K562 (cell line): ENCODE results near the gene COASY. TPM values are rescaled to one million over a fixed set of nuclear protein-coding genes. Genes with fewer than 3 reads are reported as not detected.
A peak's percentile ranks its signal among the peaks of the same experiment; 100 is the strongest.

Source experiments
- CBX8 ChIP-seq: fragments of 200-600 bp; sonication (generic); IDR thresholded peaks from 2 replicates; pipeline ENCODE4 v1.6.1; 2012; ENCODE audit warnings: borderline replicate concordance, mixed run types, low read depth, mild to moderate bottlenecking, moderate library complexity, mixed read lengths, low read length, control low read depth, inconsistent platforms; ENCODE audit not compliant: poor library complexity, severe bottlenecking; ENCODE audit errors: extremely low read depth
- ESRRA ChIP-seq: fragments of 450-650 bp; IDR thresholded peaks from 2 replicates; pipeline ENCODE4 v1.6.1; 2014; ENCODE audit warnings: low read depth, mild to moderate bottlenecking, moderate library complexity, borderline replicate concordance
- HDAC8 ChIP-seq: fragments of 450-650 bp; IDR thresholded peaks from 2 replicates; pipeline ENCODE4 v1.6.1; 2016; ENCODE audit warnings: mild to moderate bottlenecking, missing genetic modification characterization, moderate library complexity, missing compliant biosample characterization
- JUN ChIP-seq, 2 experiments: sonication (generic) in 1 of 2; formaldehyde crosslinking in 1 of 2; IDR thresholded peaks; 2 replicates each; pipeline versions ENCODE4 v1.6.1 to v1.8.0; 2012 to 2022; ENCODE audit warnings: borderline replicate concordance in 2 of 2, mild to moderate bottlenecking in 2 of 2, improper control_type of control experiment in 1 of 2, low read depth in 1 of 2, low read length in 1 of 2, missing genetic modification reagents in 1 of 2
- PCBP1 ChIP-seq: fragments of 200-400 bp; formaldehyde crosslinking; IDR thresholded peaks from 2 replicates; pipeline ENCODE4 v1.6.1; 2018; ENCODE audit warnings: mild to moderate bottlenecking, low read depth, low read length; ENCODE audit not compliant: poor library complexity, severe bottlenecking
- POLR2A ChIP-seq: fragments of 450-650 bp; conservative IDR thresholded peaks from 2 replicates; pipeline ENCODE4 v1.6.1; 2016
- SETDB1 ChIP-seq: IDR thresholded peaks from one replicate; pipeline ENCODE4 v1.6.1; 2012; ENCODE audit warnings: low read length, control low read depth, inconsistent platforms
- SLC30A9 ChIP-seq: fragments of 250-450 bp; sonication (Bioruptor Pico); IDR thresholded peaks from 2 replicates; pipeline ENCODE4 v1.8.0; 2022; ENCODE audit warnings: mild to moderate bottlenecking, moderate library complexity
- TCFL5 ChIP-seq: fragments of 250-450 bp; sonication (Bioruptor Pico); conservative IDR thresholded peaks from 2 replicates; pipeline ENCODE4 v1.6.1; 2021; ENCODE audit warnings: mild to moderate bottlenecking, moderate library complexity, matching md5 sums
- ZNF121 ChIP-seq: sonication (generic); formaldehyde crosslinking; conservative IDR thresholded peaks from 2 replicates; pipeline ENCODE4 v1.8.0; 2022; ENCODE audit warnings: missing genetic modification reagents
- polyA plus RNA-seq, 8 experiments: library from polyadenylated mRNA; depleted of rRNA in 4 of 8; stranded (reverse) in 5 of 8; unstranded in 3 of 8; fragments of >200 nt; fragmentation: Nextera tagmentation in 2 of 8; fragmentation: Illumina TruSeq in 1 of 8; extraction: Ambion mirVana in 2 of 8; extraction: Trizol in 1 of 8; gene quantifications; 2 replicates each; pipeline versions ENCODE4 v1.2.1 to v1.2.3, GENCODE V29; 2011 to 2014; ENCODE audit warnings: inconsistent platforms in 1 of 8, missing spikeins in 1 of 8
- total RNA-seq, 7 experiments: library from RNA; depleted of rRNA in 6 of 7; stranded (reverse); fragments of >200 nt in 6 of 7; fragmentation: Illumina TruSeq in 2 of 7; extraction: Trizol in 2 of 7; gene quantifications; 2 replicates each; pipeline versions ENCODE4 v1.2.1 to v1.2.3, GENCODE V29; 2011 to 2021; ENCODE audit warnings: low replicate concordance in 1 of 7
- TF ChIP-seq, protein P1 (sequence below): sonication (generic); formaldehyde crosslinking; IDR thresholded peaks from 2 replicates; pipeline ENCODE4 v1.8.1; 2023; ENCODE audit warnings: missing genetic modification reagents, mild to moderate bottlenecking, borderline replicate concordance
- TF ChIP-seq, protein P2 (sequence below), 2 experiments: fragments of 250-450 bp in 1 of 2; fragments of 450-650 bp in 1 of 2; sonication (Bioruptor Pico) in 1 of 2; IDR thresholded peaks; 2 replicates each; pipeline versions ENCODE4 v1.6.1 to v1.8.0; 2016 to 2021; ENCODE audit warnings: mild to moderate bottlenecking in 2 of 2, moderate library complexity in 2 of 2, missing compliant biosample characterization in 1 of 2, missing genetic modification characterization in 1 of 2
- TF ChIP-seq, protein P3 (sequence below): IDR thresholded peaks from 2 replicates; pipeline ENCODE4 v1.6.1; 2014; ENCODE audit warnings: antibody characterized with exemption
- TF ChIP-seq, protein P4 (sequence below): fragments of 250-450 bp; sonication (Bioruptor Pico); IDR thresholded peaks from 2 replicates; pipeline ENCODE4 v1.4.0; 2020; ENCODE audit warnings: mild to moderate bottlenecking
- TF ChIP-seq, protein P5 (sequence below): sonication (generic); IDR thresholded peaks from 2 replicates; pipeline ENCODE4 v1.6.1; 2016

The COASY gene
- total and polyA plus RNA-seq, 9 of the 15 experiments (the other 6 are each of a cell fraction or from before 2014, with no cell fraction given), result 25.4 to 175 (median 62.3) TPM

DNA sequence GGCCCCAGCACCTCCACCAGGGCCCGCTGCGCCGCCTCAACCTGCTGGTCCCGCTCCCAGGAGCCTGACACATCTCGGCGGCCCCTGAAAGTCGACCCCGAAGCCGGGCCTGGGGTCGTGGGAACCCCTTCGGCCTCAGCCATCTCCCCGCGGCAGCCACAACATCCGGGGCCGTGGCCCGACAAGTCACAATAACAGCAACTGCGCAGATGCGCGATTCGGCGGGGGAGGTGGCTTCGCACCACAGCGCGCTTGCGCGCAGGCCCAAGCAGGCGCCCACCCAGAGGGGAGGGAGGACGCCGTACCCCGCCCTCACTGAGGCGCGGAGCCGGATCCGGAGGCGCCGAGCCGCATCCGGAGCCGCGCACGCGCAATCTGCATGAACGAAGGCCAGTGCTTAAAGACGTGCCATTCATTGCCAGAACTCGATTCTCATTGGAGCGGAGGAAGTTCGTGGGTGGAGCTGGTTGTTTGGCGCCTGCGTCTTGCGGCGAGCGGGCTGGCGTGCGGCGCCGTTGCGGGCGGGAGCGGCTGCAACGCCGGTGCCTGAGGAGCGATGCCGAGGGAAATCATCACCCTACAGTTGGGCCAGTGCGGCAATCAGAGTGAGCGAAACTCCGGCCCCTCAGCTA, 47.4 kb downstream of the COASY start, which contains the start of the genes RETREG3 and TUBG1 (continued):
- TF ChIP-seq ZNF121, result no peak
- TF ChIP-seq, protein P1, sequence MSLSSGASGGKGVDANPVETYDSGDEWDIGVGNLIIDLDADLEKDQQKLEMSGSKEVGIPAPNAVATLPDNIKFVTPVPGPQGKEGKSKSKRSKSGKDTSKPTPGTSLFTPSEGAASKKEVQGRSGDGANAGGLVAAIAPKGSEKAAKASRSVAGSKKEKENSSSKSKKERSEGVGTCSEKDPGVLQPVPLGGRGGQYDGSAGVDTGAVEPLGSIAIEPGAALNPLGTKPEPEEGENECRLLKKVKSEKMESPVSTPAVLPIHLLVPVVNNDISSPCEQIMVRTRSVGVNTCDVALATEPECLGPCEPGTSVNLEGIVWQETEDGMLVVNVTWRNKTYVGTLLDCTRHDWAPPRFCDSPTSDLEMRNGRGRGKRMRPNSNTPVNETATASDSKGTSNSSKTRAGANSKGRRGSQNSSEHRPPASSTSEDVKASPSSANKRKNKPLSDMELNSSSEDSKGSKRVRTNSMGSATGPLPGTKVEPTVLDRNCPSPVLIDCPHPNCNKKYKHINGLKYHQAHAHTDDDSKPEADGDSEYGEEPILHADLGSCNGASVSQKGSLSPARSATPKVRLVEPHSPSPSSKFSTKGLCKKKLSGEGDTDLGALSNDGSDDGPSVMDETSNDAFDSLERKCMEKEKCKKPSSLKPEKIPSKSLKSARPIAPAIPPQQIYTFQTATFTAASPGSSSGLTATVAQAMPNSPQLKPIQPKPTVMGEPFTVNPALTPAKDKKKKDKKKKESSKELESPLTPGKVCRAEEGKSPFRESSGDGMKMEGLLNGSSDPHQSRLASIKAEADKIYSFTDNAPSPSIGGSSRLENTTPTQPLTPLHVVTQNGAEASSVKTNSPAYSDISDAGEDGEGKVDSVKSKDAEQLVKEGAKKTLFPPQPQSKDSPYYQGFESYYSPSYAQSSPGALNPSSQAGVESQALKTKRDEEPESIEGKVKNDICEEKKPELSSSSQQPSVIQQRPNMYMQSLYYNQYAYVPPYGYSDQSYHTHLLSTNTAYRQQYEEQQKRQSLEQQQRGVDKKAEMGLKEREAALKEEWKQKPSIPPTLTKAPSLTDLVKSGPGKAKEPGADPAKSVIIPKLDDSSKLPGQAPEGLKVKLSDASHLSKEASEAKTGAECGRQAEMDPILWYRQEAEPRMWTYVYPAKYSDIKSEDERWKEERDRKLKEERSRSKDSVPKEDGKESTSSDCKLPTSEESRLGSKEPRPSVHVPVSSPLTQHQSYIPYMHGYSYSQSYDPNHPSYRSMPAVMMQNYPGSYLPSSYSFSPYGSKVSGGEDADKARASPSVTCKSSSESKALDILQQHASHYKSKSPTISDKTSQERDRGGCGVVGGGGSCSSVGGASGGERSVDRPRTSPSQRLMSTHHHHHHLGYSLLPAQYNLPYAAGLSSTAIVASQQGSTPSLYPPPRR (CRISPR knock-in tag), result no peak
- TF ChIP-seq, protein P2, sequence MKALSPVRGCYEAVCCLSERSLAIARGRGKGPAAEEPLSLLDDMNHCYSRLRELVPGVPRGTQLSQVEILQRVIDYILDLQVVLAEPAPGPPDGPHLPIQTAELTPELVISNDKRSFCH (CRISPR knock-in tag; IDR thresholded peaks at IDR 0.05), result no peak
- TF ChIP-seq, protein P2 (tag; IDR thresholded peaks at IDR 0.05), result no peak
- TF ChIP-seq, protein P3, sequence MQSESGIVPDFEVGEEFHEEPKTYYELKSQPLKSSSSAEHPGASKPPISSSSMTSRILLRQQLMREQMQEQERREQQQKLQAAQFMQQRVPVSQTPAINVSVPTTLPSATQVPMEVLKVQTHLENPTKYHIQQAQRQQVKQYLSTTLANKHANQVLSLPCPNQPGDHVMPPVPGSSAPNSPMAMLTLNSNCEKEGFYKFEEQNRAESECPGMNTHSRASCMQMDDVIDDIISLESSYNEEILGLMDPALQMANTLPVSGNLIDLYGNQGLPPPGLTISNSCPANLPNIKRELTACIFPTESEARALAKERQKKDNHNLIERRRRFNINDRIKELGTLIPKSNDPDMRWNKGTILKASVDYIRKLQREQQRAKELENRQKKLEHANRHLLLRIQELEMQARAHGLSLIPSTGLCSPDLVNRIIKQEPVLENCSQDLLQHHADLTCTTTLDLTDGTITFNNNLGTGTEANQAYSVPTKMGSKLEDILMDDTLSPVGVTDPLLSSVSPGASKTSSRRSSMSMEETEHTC, result no peak
- TF ChIP-seq, protein P4, sequence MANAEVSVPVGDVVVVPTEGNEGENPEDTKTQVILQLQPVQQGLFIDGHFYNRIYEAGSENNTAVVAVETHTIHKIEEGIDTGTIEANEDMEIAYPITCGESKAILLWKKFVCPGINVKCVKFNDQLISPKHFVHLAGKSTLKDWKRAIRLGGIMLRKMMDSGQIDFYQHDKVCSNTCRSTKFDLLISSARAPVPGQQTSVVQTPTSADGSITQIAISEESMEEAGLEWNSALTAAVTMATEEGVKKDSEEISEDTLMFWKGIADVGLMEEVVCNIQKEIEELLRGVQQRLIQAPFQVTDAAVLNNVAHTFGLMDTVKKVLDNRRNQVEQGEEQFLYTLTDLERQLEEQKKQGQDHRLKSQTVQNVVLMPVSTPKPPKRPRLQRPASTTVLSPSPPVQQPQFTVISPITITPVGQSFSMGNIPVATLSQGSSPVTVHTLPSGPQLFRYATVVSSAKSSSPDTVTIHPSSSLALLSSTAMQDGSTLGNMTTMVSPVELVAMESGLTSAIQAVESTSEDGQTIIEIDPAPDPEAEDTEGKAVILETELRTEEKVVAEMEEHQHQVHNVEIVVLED (CRISPR knock-in tag), result peak; percentile 80
- TF ChIP-seq, protein P5, sequence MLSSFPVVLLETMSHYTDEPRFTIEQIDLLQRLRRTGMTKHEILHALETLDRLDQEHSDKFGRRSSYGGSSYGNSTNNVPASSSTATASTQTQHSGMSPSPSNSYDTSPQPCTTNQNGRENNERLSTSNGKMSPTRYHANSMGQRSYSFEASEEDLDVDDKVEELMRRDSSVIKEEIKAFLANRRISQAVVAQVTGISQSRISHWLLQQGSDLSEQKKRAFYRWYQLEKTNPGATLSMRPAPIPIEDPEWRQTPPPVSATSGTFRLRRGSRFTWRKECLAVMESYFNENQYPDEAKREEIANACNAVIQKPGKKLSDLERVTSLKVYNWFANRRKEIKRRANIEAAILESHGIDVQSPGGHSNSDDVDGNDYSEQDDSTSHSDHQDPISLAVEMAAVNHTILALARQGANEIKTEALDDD, result no peak
- TF ChIP-seq TCFL5, result no peak
- TF ChIP-seq PCBP1, result no peak
- no peak for TF ChIP-seq HDAC8 (tag)
- no peak for TF ChIP-seq JUN (IDR thresholded peaks at IDR 0.05; ENCODE audit: borderline replicate concordance, low read depth, low read length)
- no peak for TF ChIP-seq JUN (CRISPR knock-in tag; IDR thresholded peaks at IDR 0.05; ENCODE audit: borderline replicate concordance)
- no peak for TF ChIP-seq SETDB1
- peak; percentile 31 for TF ChIP-seq ESRRA
- TF ChIP-seq CBX8, result no peak
- no peak for TF ChIP-seq SLC30A9 (CRISPR knock-in tag)
- peak; percentile 90 for TF ChIP-seq POLR2A
